ENCODE measurements around the gene ZBTB7C.

- TF ChIP-seq CTCF (IDR thresholded peaks at IDR 0.05; ENCODE audit: insufficient read depth, low read length, poor library complexity, severe bottlenecking), result no peak
- TF ChIP-seq EZH2phosphoT487 (conservative IDR thresholded peaks at IDR 0.05; ENCODE audit: low read length), result no peak
Observed at GRCh38 chr18:48440924-48441323, 31.7 kb upstream of the ZBTB7C start.

Data from SU-DHL-6 (cell line).